K562 (cell line): ENCODE measurements around the gene MAEL. TPM values are rescaled to one million over a fixed set of nuclear protein-coding genes. Genes with fewer than 3 reads are reported as not detected.

Experiments used
- ATAC-seq: fragments of 200-7000 bp; cut with Tn5 transposase; 3 replicates; pipeline ENCODE4 v1.9.1; 2020; ENCODE audit warnings: moderate library complexity
- BruUV-seq: library from RNA; stranded (reverse); fragments of 400-500 nt; replicated peaks from 2 replicates; lab custom pipeline; 2021; lab: Mats Ljungman, UMichigan
- CTCF ChIA-PET: fragments of 300-600 bp; formaldehyde crosslinking; extraction: SDS; loops from one replicate; lab custom pipeline; 2021; ENCODE audit warnings: low intra/inter-chr PET ratio; lab: Yijun Ruan, JAX
- POLR2A ChIA-PET: fragments of 300-600, 350-650 bp; sonication (Branson Sonifier 250); formaldehyde crosslinking; extraction: SDS; loops from one replicate; lab custom pipeline; 2021; ENCODE audit warnings: antibody characterized with exemption, inconsistent platforms; lab: Yijun Ruan, JAX
- DNase-seq, 4 experiments: peaks; one replicate each; pipeline versions ENCODE4 v3.0.0 to v3.0.0-alpha.2; 2011 to 2018; ENCODE audit warnings: low spot score in 3 of 4, mixed read lengths in 3 of 4; ENCODE audit errors: extremely low read depth in 1 of 4
- FAIRE-seq: peaks from 2 replicates; lab custom pipeline; 2011; peaks lifted over from hg19 to GRCh38; lab: Jason Lieb, UNC
- H2AFZ ChIP-seq: 2 replicates; pipeline ENCODE4 v1.6.0; 2011; ENCODE audit warnings: low read depth, low read length, control low read depth, inconsistent platforms
- H3K27ac ChIP-seq: fragments of 200-600 bp; 3 replicates; pipeline ENCODE4 v1.8.0; 2011; ENCODE audit warnings: low read depth, mild to moderate bottlenecking, control low read depth, inconsistent platforms, low read length, moderate library complexity, mixed read lengths; ENCODE audit errors: extremely low read depth
- H3K27me3 ChIP-seq, 2 experiments: fragments of 300-600 bp in 1 of 2; 2 replicates in 1 of 2; 3 replicates in 1 of 2; pipeline versions ENCODE4 v1.6.0 to v1.8.0; 2011; ENCODE audit warnings: inconsistent platforms in 2 of 2, low read length in 2 of 2, mild to moderate bottlenecking in 1 of 2, mixed read lengths in 1 of 2, moderate library complexity in 1 of 2; ENCODE audit not compliant: control insufficient read depth in 2 of 2, insufficient read depth in 2 of 2
- H3K36me3 ChIP-seq: fragments of 300-600 bp; 3 replicates; pipeline ENCODE4 v1.8.0; 2011; ENCODE audit warnings: mild to moderate bottlenecking, low read length, inconsistent platforms; ENCODE audit not compliant: control insufficient read depth, insufficient read depth
- H3K4me1 ChIP-seq, 2 experiments: fragments of 200-600 bp in 1 of 2; replicated peaks in 1 of 2; 2 replicates in 1 of 2; 3 replicates in 1 of 2; pipeline versions ENCODE4 v1.5.1 to v1.8.0; 2011; ENCODE audit warnings: inconsistent platforms in 2 of 2, low read length in 2 of 2, mild to moderate bottlenecking in 1 of 2, mixed read lengths in 1 of 2, moderate library complexity in 1 of 2; ENCODE audit not compliant: control insufficient read depth in 2 of 2, insufficient read depth in 2 of 2
- H3K4me2 ChIP-seq: 2 replicates; pipeline ENCODE4 v1.6.1; 2011; ENCODE audit warnings: low read length, control low read depth, inconsistent platforms, mixed read lengths; ENCODE audit not compliant: insufficient read depth
- H3K4me3 ChIP-seq: fragments of 200-600 bp; sonication (generic), shearing (Covaris generic); 2 replicates; pipeline ENCODE4 v1.5.1; 2016; ENCODE audit warnings: control low read depth, inconsistent platforms
- H3K79me2 ChIP-seq: fragments of 200-600 bp; 3 replicates; pipeline ENCODE4 v1.8.0; 2011; ENCODE audit warnings: low read length, inconsistent platforms; ENCODE audit not compliant: control insufficient read depth, insufficient read depth
- H3K9ac ChIP-seq, 2 experiments: 2 replicates each; pipeline versions ENCODE4 v1.6.0 to v1.6.1; 2011; ENCODE audit warnings: low read depth in 2 of 2, low read length in 2 of 2, control low read depth in 1 of 2, inconsistent platforms in 1 of 2, mild to moderate bottlenecking in 1 of 2, mixed read lengths in 1 of 2; ENCODE audit not compliant: insufficient read depth in 1 of 2
- H3K9me1 ChIP-seq: one replicate; pipeline ENCODE4 v1.6.0; 2011; ENCODE audit warnings: inconsistent platforms, mild to moderate bottlenecking, low read length, moderate library complexity; ENCODE audit not compliant: control insufficient read depth, insufficient read depth
- H3K9me3 ChIP-seq: replicated peaks from 2 replicates; pipeline ENCODE4 v1.5.1; 2011; ENCODE audit warnings: low read depth, low read length, inconsistent platforms; ENCODE audit not compliant: control insufficient read depth, insufficient read depth
- H4K20me1 ChIP-seq: replicated peaks from 2 replicates; pipeline ENCODE4 v1.6.1; 2011; ENCODE audit warnings: low read length, inconsistent platforms, mixed read lengths; ENCODE audit not compliant: control insufficient read depth, insufficient read depth
- BRD4 ChIP-seq: fragments of 200-600 bp; sonication (generic); IDR thresholded peaks from 2 replicates; pipeline ENCODE4 v1.6.1; 2017; ENCODE audit warnings: inconsistent platforms
- FOXM1 ChIP-seq, 2 experiments: fragments of 450-650 bp in 1 of 2; sonication (generic) in 1 of 2; formaldehyde crosslinking in 1 of 2; IDR thresholded peaks; 2 replicates each; pipeline versions ENCODE4 v1.6.1 to v1.9.0; 2017 to 2022; ENCODE audit warnings: low read depth in 2 of 2, mild to moderate bottlenecking in 2 of 2, missing genetic modification reagents in 1 of 2, moderate library complexity in 1 of 2
- NFYB ChIP-seq: IDR thresholded peaks from 2 replicates; pipeline ENCODE4 v1.6.1; 2011; ENCODE audit warnings: mild to moderate bottlenecking, moderate library complexity; ENCODE audit not compliant: insufficient read length; ENCODE audit errors: extremely low read depth
- NKRF ChIP-seq: fragments of 450-650 bp; IDR thresholded peaks from 2 replicates; pipeline ENCODE4 v1.6.1; 2016; ENCODE audit warnings: borderline replicate concordance
- PCBP2 ChIP-seq: fragments of 200-400 bp; formaldehyde crosslinking; IDR thresholded peaks from 2 replicates; pipeline ENCODE4 v1.6.1; 2018; ENCODE audit warnings: low read length, low read depth, mild to moderate bottlenecking, moderate library complexity; ENCODE audit not compliant: poor library complexity, severe bottlenecking
- SAFB ChIP-seq: fragments of 200-400 bp; formaldehyde crosslinking; IDR thresholded peaks from 2 replicates; pipeline ENCODE4 v1.6.1; 2017; ENCODE audit warnings: low read depth, low read length, borderline replicate concordance
- SUPT5H ChIP-seq: fragments of 450-650 bp; IDR thresholded peaks from 2 replicates; pipeline ENCODE4 v1.6.1; 2016
- TARDBP ChIP-seq: fragments of 450-650 bp; IDR thresholded peaks from 2 replicates; pipeline ENCODE4 v1.6.1; 2016
- ZBTB26 ChIP-seq: fragments of 450-650 bp; formaldehyde crosslinking; IDR thresholded peaks from 2 replicates; pipeline ENCODE4 v1.4.0; 2022; ENCODE audit warnings: missing genetic modification characterization
- ZNF143 ChIP-seq: sonication (generic); formaldehyde crosslinking; IDR thresholded peaks from 2 replicates; pipeline ENCODE4 v1.9.0; 2022; ENCODE audit warnings: mild to moderate bottlenecking, missing genetic modification reagents
- ZNF398 ChIP-seq: fragments of 250-450 bp; sonication (Bioruptor Pico); IDR thresholded peaks from 2 replicates; pipeline ENCODE4 v1.8.0; 2021; ENCODE audit warnings: moderate library complexity, mild to moderate bottlenecking, inconsistent platforms
- ZNF507 ChIP-seq: conservative IDR thresholded peaks from 2 replicates; pipeline ENCODE4 v1.6.1; 2017; ENCODE audit warnings: missing genetic modification characterization, missing compliant biosample characterization
- ZNF592 ChIP-seq: fragments of 450-650 bp; IDR thresholded peaks from 2 replicates; pipeline ENCODE4 v1.6.1; 2017; ENCODE audit warnings: antibody characterized with exemption, mild to moderate bottlenecking
- WGBS: fragments of 100-300 bp; shearing (Covaris generic); methylation state at CpG from one replicate; pipeline ENCODE4 v1.1.6; 2016; ENCODE audit warnings: low coverage, mixed read lengths; ENCODE audit not compliant: insufficient coverage; ENCODE audit errors: missing lambda C conversion rate; 5-methylcytosine and 5-hydroxymethylcytosine counted together
- in situ Hi-C: fragments of 300-500 bp; cut with MboI; formaldehyde crosslinking; loops from 4 replicates; pipeline ENCODE4 v1.15.0; 2018; ENCODE audit warnings: inconsistent platforms, mixed read lengths
- intact Hi-C: fragments of 100-400 bp; cut with micrococcal nuclease; formaldehyde crosslinking; loops from 2 replicates; pipeline ENCODE4 v1.14.2; 2022
- polyA plus RNA-seq, 8 experiments: library from polyadenylated mRNA; depleted of rRNA in 4 of 8; stranded (reverse) in 5 of 8; unstranded in 3 of 8; fragments of >200 nt; fragmentation: Nextera tagmentation in 2 of 8; fragmentation: Illumina TruSeq in 1 of 8; extraction: Ambion mirVana in 2 of 8; extraction: Trizol in 1 of 8; gene quantifications; 2 replicates each; pipeline versions ENCODE4 v1.2.1 to v1.2.3, GENCODE V29; 2011 to 2014; ENCODE audit warnings: inconsistent platforms in 1 of 8, missing spikeins in 1 of 8
- total RNA-seq, 7 experiments: library from RNA; depleted of rRNA in 6 of 7; stranded (reverse); fragments of >200 nt in 6 of 7; fragmentation: Illumina TruSeq in 2 of 7; extraction: Trizol in 2 of 7; gene quantifications; 2 replicates each; pipeline versions ENCODE4 v1.2.1 to v1.2.3, GENCODE V29; 2011 to 2021; ENCODE audit warnings: low replicate concordance in 1 of 7

The MAEL gene
- total and polyA plus RNA-seq, 9 of the 15 experiments (the other 6 are each of a cell fraction or from before 2014, with no cell fraction given), result 0.11 to 1.9 (median 0.75) TPM

- H4K20me1 ChIP-seq, result no peaks in the 10 kb centered on the region
- no peak overlapping the region for H2AFZ ChIP-seq
- in situ Hi-C loops (no loop called here), intact Hi-C loops (no loop called here)
- H3K9me3 ChIP-seq, result no peaks in the 10 kb centered on the region
- no TSS peak for BruUV-seq
- H3K27ac ChIP-seq, result no peak overlapping the region
- DNase-seq (no peak), ATAC-seq (no peak), FAIRE-seq (no peak)
- H3K36me3 ChIP-seq, result no peaks in the 10 kb centered on the region
- WGBS, result 0% methylated on average over 2 of the region's 2 CpGs
- peaks cover 23 to 30% of the 10 kb centered on the region in 2 experiments for H3K27me3 ChIP-seq
- ChIA-PET POLR2A (interaction anchor here (1.5 kb wide), 1 partner anchor 10 kb away, joined by 3 read pairs; no protein-coding TSS in a partner anchor), CTCF (no interaction called here)
- H3K4me2 ChIP-seq, result no peak overlapping the region
- H3K4me1 ChIP-seq, result peaks cover 0 to 4% of the 10 kb centered on the region in 2 experiments; a peak in 1 of 5 replicates
- no peak overlapping the region for H3K9ac ChIP-seq
- no peak overlapping the region for H3K4me3 ChIP-seq
- H3K79me2 ChIP-seq, result no peaks in the 10 kb centered on the region
- H3K9me1 ChIP-seq, result no peaks in the 10 kb centered on the region
- TF ChIP-seq ZNF398 (CRISPR knock-in tag) (no peak), ZBTB26 (CRISPR knock-in tag) (no peak), ZNF507 (tag) (no peak), NKRF (no peak), SAFB (no peak), BRD4 (no peak), TARDBP (no peak), ZNF592 (no peak), SUPT5H (no peak), NFYB (no peak), ZNF143 (CRISPR knock-in tag) (no peak), FOXM1 (IDR thresholded peaks at IDR 0.05; ENCODE audit: low read depth) (no peak), FOXM1 (CRISPR knock-in tag; IDR thresholded peaks at IDR 0.05; ENCODE audit: low read depth) (no peak), PCBP2 (no peak)
Observed at GRCh38 chr1:166948856-166949350, 40.2 kb upstream of the MAEL start.
